Stimulated activated CD4-positive, alpha-beta T cell treated with anti-CD3 and anti-CD28 coated beads, Interleukin-1b, Interleukin-23, amount 100 ng/mL, for 24 hours (primary cell): Measurements from ENCODE around the gene DCST2.
"Not testable (repeated sequence)": the region's sequence is repeated elsewhere in the genome, so short reads cannot be mapped to it uniquely, and the experiment has no call there.

ENCODE experiments used
- DNase-seq, 4 experiments: peaks; one replicate each; pipeline ENCODE4 v3.0.0-alpha.2; 2020; ENCODE audit warnings: low read depth in 4 of 4, low spot score in 1 of 4

Gene DCST2

GRCh38 chr1:154982897-154983648 lies 50.5 kb downstream of the DCST2 start, which contains the start of gene FLAD1:
TSS of gene FLAD1 (plus strand) at chr1:154983344. CDS start at chr1:154983695, 351 bp downstream.
- peak; percentile 86 to 96 (median 94) for DNase-seq

- DNase-seq = no peak
Observed at GRCh38 chr1:154982341-154982740, 51.2 kb downstream of the DCST2 start.

- no peak for DNase-seq
Observed at GRCh38 chr1:154978360-154978759, 55.2 kb downstream of the DCST2 start.

GRCh38 chr1:154977762-154978161 lies 55.8 kb downstream of the DCST2 start:
- DNase-seq = not testable (repeated sequence)

- peak in 2 of 4 experiments; percentile 28 to 58 for DNase-seq
Observed at GRCh38 chr1:154975409-154976059, 58.0 kb downstream of the DCST2 start.

GRCh38 chr1:154974808-154975408 lies 58.7 kb downstream of the DCST2 start:
- peak; percentile 86 to 91 (median 90) for DNase-seq

- peak; percentile 78 to 94 (median 91) for DNase-seq
Observed at GRCh38 chr1:154974102-154974807, 59.3 kb downstream of the DCST2 start, which contains the start of gene CKS1B. TSS of gene CKS1B (plus strand) at chr1:154974681. CDS start at chr1:154974746, 65 bp downstream.

- peak; percentile 88 to 95 (median 93) for DNase-seq
Observed at GRCh38 chr1:154973344-154974101, 60.1 kb downstream of the DCST2 start.

- no peak for DNase-seq
Observed at GRCh38 chr1:154972517-154973343, 60.9 kb downstream of the DCST2 start.

GRCh38 chr1:154972213-154972516 lies 61.4 kb downstream of the DCST2 start:
- DNase-seq = no peak

- no peak for DNase-seq
Observed at GRCh38 chr1:154971341-154971998, 62.1 kb downstream of the DCST2 start.

- peak in 2 of 4 experiments; percentile 33 to 45 for DNase-seq
Observed at GRCh38 chr1:154970631-154971340, 62.8 kb downstream of the DCST2 start, which contains the start of gene SHC1. TSS of gene SHC1 (minus strand) at chr1:154970747. CDS start at chr1:154970526, 221 bp downstream.

GRCh38 chr1:154969860-154970452 lies 63.6 kb downstream of the DCST2 start:
- DNase-seq = no peak

GRCh38 chr1:154969246-154969645 lies 64.3 kb downstream of the DCST2 start:
- DNase-seq = no peak

- no peak for DNase-seq
Observed at GRCh38 chr1:154968731-154969130, 64.8 kb downstream of the DCST2 start.
